HG03175 (cell line): ENCODE measurements around the gene KLF15.

Experiments used
- ATAC-seq: cut with Tn5 transposase; IDR thresholded peaks from one replicate; pipeline ENCODE4 v1.9.1; 2021; ENCODE audit warnings: mild to moderate bottlenecking, moderate library complexity; ENCODE audit not compliant: unreplicated experiment

KLF15 gene

GRCh38 chr3:126308394-126309125 is 48.6 kb downstream of the KLF15 start:
- ATAC-seq = no peak

GRCh38 chr3:126307591-126308393 is 49.4 kb downstream of the KLF15 start:
- no peak for ATAC-seq

- no peak for ATAC-seq
Measured at GRCh38 chr3:126306888-126307482, 50.2 kb downstream of the KLF15 start.

GRCh38 chr3:126306397-126306796 is 50.8 kb downstream of the KLF15 start:
- ATAC-seq = no peak

- no peak for ATAC-seq
Measured at GRCh38 chr3:126305427-126305826, 51.8 kb downstream of the KLF15 start.

- ATAC-seq = no peak
Measured at GRCh38 chr3:126304704-126305103, 52.5 kb downstream of the KLF15 start.

GRCh38 chr3:126304291-126304690 is 52.9 kb downstream of the KLF15 start:
- ATAC-seq = no peak

- ATAC-seq = no peak
Measured at GRCh38 chr3:126303272-126303671, 53.9 kb downstream of the KLF15 start.

- ATAC-seq = no peak
Measured at GRCh38 chr3:126300761-126301481, 56.3 kb downstream of the KLF15 start.

GRCh38 chr3:126300001-126300760 is 57.0 kb downstream of the KLF15 start:
- ATAC-seq = no peak

- no peak for ATAC-seq
Measured at GRCh38 chr3:126295407-126295939, 61.7 kb downstream of the KLF15 start.

GRCh38 chr3:126294211-126294808 is 62.9 kb downstream of the KLF15 start:
- no peak for ATAC-seq

- no peak for ATAC-seq
Measured at GRCh38 chr3:126293370-126294082, 63.7 kb downstream of the KLF15 start.
